ENCODE measurements around the gene ZNF148. TPM values are rescaled to one million over a fixed set of nuclear protein-coding genes. Genes with fewer than 3 reads are reported as not detected.
A peak's percentile ranks its signal among the peaks of the same experiment; 100 is the strongest.

The ZNF148 gene
- total RNA-seq, 1 donor from 2014 or later: 38.3 TPM

- H3K9me3 Mint-ChIP-seq: no peaks in the 10 kb centered on the region
- no peak overlapping the region for H3K4me3 Mint-ChIP-seq
- H3K27ac Mint-ChIP-seq (ENCODE audit: unreplicated experiment): no peak overlapping the region
- no peaks in the 10 kb centered on the region for H3K36me3 Mint-ChIP-seq (ENCODE audit: low read depth)
- DNase-seq (ENCODE audit: low read depth, low spot score): no peak
- no peaks in the 10 kb centered on the region for H3K27me3 Mint-ChIP-seq (ENCODE audit: low read depth)
- TF ChIP-seq CTCF (conservative IDR thresholded peaks at IDR 0.05): no peak
- peaks cover 20% of the 10 kb centered on the region for H3K4me1 Mint-ChIP-seq
These were observed 186.2 kb downstream of the ZNF148 start for GRCh38 chr3:125188955-125189354.

- peaks cover 20% of the 10 kb centered on the region for H3K4me1 Mint-ChIP-seq
- H3K27ac Mint-ChIP-seq (ENCODE audit: unreplicated experiment): no peak overlapping the region
- H3K4me3 Mint-ChIP-seq: no peak overlapping the region
- no peaks in the 10 kb centered on the region for H3K9me3 Mint-ChIP-seq
- no peaks in the 10 kb centered on the region for H3K36me3 Mint-ChIP-seq (ENCODE audit: low read depth)
- DNase-seq (ENCODE audit: low read depth, low spot score): no peak
- no peaks in the 10 kb centered on the region for H3K27me3 Mint-ChIP-seq (ENCODE audit: low read depth)
- TF ChIP-seq CTCF (conservative IDR thresholded peaks at IDR 0.05): no peak
These were observed 187.6 kb downstream of the ZNF148 start for GRCh38 chr3:125187599-125187910.

DNA sequence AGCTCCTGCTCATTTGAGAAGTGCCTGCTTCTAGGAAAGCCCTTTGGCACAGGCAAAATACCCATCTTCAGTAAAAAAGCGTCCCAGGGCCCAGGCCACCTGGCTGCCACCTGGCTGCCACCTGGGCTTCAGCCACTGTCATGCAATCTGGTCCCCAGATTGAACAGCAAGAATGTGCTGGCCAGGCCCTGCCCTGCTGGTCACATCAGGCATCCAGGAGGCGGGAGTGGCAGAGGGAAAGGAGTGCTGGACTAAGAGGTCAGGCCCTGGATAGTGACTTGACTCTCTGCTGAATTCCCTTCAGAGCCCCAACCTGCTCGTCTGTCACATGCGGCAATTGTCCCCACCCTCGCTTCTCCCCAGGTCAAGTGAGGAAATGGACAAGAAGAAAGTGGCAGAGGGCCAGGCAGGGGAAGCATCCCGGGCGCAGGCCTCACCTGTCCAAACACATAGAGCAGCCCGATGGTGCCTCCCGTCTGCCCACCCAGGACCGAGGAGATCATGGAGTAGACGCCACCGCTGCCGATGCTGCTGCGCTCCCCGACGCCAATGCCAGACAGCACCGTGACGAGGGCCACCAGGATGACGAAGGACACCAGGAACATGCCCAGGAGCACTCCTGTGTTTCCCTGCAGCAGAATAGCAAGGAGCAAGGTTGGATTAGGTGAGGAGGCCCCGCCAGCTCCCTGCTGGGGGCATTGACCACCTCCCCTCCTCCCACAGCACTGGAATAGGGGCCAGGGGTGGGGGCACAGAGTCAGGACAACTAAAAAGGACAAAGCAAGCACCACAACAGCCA is 188.1 kb downstream of the ZNF148 start:
- TF ChIP-seq CTCF (conservative IDR thresholded peaks at IDR 0.05): no peak
- H3K27ac Mint-ChIP-seq (ENCODE audit: unreplicated experiment): no peak overlapping the region
- H3K9me3 Mint-ChIP-seq: no peaks in the 10 kb centered on the region
- peaks cover 20% of the 10 kb centered on the region for H3K4me1 Mint-ChIP-seq
- H3K27me3 Mint-ChIP-seq (ENCODE audit: low read depth): no peaks in the 10 kb centered on the region
- no peak overlapping the region for H3K4me3 Mint-ChIP-seq
- DNase-seq (ENCODE audit: low read depth, low spot score): no peak
- no peaks in the 10 kb centered on the region for H3K36me3 Mint-ChIP-seq (ENCODE audit: low read depth)

- peaks cover 20% of the 10 kb centered on the region for H3K4me1 Mint-ChIP-seq
- peak overlapping the region; percentile 7 for H3K27ac Mint-ChIP-seq (ENCODE audit: unreplicated experiment)
- no peaks in the 10 kb centered on the region for H3K36me3 Mint-ChIP-seq (ENCODE audit: low read depth)
- H3K9me3 Mint-ChIP-seq: no peaks in the 10 kb centered on the region
- DNase-seq (ENCODE audit: low read depth, low spot score): no peak
- no peak overlapping the region for H3K4me3 Mint-ChIP-seq
- no peaks in the 10 kb centered on the region for H3K27me3 Mint-ChIP-seq (ENCODE audit: low read depth)
- no peak for TF ChIP-seq CTCF (conservative IDR thresholded peaks at IDR 0.05)
These were observed 188.8 kb downstream of the ZNF148 start for GRCh38 chr3:125186261-125186787.

DNA sequence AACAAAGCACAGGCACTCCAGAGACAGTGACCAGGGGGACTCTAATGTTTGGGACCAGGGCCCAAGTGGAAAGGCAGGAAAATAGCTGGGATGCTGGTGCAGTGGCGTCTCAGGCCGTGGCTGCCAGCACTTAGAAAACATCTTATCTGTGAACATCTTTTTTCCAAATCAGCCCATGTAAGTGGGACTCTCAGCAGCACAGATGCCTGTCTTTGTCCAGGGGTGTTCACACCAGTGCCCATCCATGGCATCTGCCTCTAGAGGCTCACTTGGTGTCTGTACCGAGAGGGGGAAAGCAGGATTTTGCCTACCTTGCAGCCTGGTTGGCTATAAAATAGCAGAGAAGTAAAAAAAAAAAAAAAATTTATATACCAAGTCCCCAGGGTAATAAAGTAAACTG is 189.3 kb downstream of the ZNF148 start:
- no peak for DNase-seq (ENCODE audit: low read depth, low spot score)
- peaks cover 20% of the 10 kb centered on the region for H3K4me1 Mint-ChIP-seq
- no peaks in the 10 kb centered on the region for H3K27me3 Mint-ChIP-seq (ENCODE audit: low read depth)
- no peaks in the 10 kb centered on the region for H3K9me3 Mint-ChIP-seq
- H3K4me3 Mint-ChIP-seq: no peak overlapping the region
- no peak overlapping the region for H3K27ac Mint-ChIP-seq (ENCODE audit: unreplicated experiment)
- no peak for TF ChIP-seq CTCF (conservative IDR thresholded peaks at IDR 0.05)
- H3K36me3 Mint-ChIP-seq (ENCODE audit: low read depth): no peaks in the 10 kb centered on the region

All from neural crest cell (in vitro differentiated cells).